HG03095 (cell line): ENCODE measurements around the gene METTL8.
"Not testable (repeated sequence)": the region's sequence is repeated elsewhere in the genome, so short reads cannot be mapped to it uniquely, and the experiment has no call there.

ENCODE experiments used
- ATAC-seq: cut with Tn5 transposase; IDR thresholded peaks from one replicate; pipeline ENCODE4 v1.9.1; 2021; ENCODE audit warnings: moderate library complexity; ENCODE audit not compliant: unreplicated experiment

METTL8 gene

DNA sequence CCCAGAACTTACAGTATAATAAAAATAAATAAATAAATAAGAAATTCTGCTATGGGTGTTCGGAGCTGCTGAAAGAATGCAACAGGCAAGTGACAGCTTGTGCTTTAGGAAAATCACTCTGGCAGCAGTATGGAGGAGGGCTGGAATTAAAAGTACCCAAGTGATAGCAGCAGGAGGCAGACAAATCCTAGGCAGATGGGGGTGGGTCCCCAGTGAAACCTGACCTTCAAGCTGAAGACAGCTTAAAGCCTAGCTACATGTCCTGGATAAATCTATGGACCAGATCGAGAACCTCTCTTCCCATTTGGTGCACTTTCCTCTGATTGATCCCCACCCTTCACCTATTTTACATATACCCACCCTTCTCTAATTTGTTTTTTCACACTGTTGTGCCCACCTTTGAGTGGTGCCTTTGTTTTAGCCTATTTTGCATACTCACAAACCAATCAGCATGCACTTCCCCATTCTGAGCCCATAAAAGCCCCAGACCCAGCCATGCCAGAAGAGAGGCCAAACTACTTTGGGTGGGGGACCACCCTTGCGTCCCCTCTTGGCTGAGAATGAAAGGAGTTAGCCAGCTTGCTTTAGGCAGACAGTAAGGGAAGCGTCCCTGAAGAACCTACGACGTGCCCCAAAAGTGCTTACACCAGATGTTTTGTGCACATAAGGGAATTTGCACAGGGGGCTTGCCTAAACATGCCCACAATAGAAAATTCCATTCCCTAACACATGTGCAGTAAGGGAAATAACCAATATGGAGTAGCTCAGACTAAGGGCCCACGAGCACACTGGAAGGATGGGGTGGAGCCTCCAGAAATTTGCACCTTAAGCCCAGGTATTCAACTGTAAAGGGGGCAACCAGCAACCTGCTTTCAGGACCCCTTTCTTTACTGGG, 3.0 kb downstream of the METTL8 start:
- no peak for ATAC-seq

DNA sequence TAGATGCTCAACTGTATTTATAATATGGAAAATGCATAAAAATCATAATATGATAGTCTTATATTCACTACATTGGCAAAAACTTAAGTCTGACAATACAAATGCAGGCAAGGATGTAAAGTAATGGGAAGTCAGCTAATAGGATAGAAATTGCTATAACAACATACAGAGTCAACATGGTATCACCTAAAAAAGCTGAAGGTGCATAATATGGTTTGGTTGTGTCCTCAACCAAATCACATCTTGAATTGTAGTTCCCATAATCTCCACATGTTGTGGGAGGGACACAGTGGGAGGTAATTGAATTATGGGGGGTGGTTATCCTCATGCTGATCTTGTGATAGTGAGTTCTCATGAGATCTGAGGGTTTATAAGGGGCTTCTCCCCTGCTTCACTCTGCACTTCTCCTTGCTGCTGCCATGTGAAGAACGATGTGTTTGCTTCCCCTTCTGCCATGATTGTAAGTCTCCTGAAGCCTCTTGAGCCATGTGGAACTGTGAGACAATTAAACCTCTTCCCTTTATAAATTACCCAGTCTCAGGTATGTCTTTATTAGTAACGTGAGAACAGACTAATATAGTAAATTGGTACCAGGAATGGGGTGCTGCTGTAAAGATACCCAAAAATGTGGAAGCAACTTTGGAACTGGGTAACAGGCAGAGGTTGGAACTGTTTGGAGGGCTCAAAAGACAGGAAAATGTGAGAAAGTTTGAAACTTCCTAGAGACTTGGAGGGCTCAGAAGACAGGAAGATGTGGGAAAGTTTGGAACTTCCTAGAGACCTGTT, 10.9 kb downstream of the METTL8 start:
- not testable (repeated sequence) for ATAC-seq

DNA sequence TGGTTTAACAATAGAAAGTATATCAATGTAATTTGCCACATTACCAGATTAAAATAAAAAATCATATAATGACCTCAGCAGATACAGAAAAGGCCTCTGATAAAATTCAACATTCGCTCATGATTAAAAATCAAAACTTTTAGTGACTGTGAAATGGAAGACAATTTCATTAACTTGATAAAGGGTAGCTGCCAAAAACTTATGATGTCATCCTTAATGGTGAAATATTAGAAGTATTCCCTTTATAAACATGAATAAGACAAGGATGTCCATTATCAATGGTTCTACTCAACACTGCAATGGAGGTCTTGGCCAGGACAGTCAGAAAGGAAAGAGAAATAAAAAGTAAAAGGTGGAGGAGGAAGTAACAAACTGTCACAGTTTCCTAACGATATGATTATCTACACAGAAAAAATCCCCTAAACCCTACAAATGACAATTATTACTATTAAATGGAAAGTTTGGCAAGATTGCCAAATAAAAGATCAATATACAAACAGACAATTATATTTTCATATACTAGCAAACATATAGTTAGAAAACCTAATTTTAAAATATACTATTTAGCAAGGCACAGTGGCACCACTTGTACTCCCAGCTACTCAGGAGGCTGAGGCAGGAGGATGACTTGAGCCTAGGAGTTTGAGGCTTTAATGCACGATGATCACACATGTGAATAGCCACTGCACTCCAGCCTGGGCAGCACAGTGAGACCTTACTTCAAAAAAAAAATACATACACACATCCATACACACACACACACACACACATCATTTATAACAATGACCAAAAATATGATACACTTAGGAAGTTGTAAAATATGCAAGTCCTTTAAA, 12.8 kb downstream of the METTL8 start:
- no peak for ATAC-seq

DNA sequence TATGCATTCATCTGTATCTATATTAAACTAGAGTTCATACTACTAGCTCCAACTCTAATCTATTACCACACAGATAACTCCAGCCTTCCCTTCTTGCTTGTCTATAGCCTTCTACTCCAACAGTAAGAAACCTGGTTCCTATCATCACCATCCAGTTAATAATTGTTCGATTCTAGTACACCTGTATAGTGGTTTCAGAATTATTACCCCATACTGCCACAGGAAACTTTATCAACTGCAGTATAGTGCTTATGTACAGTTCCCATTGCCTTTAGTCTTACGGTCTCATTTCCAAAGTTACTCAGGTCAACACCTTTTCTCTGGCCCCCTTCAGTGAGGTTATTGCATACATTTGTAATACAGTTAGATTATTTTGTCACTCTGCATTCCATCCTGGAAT, 14.5 kb downstream of the METTL8 start:
- no peak for ATAC-seq

DNA sequence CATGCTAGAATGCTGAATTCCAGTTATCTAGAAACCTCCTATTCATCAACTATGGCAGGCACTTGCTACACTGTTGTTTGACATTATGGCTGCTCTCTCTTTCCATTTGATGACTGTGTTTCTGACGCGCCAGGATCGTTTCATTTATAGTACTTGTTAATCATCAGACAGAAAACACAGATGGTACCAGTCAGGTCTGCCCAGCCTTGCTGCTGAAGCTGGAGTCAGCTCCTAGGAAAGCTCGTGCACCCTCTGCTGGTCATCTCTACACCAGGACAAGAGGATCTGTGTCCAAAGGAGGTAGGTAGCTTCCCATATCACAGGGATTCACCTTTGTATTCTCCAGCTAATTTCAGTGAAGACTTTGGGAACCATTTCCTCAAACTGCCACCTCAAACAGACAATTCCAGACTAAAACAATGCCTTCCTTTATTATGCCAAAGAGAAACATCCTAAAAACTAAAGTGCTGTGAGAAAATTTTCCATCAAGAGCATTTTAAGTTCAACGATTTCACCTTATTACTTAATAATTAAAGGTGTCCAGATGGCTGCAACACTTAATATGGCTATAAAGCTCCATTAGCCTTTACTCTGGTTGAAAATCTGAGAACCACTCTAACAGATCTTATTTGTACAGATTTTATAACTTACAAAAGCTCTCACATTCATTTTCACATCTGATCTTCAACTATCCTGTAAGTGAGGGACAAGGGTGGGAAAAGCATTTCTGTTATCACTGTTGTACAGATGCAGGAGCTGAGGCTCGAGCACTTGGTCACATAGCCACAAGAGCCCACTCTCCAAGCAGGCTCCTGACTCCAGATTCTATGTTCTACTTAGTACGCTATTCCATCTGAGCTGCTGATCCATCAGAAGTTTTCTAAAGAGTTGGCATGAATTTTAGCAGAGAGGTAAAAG, 17.5 kb downstream of the METTL8 start:
- peak; percentile 87 for ATAC-seq

DNA sequence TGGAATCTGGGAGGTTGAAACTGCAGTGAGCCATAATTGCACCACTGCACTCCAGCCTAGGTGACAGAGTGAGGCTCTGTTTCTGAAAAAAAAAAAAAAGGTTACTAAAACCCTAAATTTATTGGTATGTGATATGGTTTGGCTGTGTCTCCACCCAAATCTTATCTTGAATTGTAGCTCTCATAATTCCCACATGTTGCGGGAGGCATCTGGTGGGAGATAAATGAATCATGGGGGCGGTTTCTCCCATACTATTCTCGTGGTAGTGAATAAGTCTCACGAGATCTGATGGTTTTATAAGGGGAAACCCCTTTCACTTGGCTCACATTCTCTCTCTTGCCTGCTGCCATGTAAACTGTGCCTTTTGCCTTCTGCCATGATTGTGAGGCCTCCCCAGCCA, 19.1 kb downstream of the METTL8 start:
- ATAC-seq, result not testable (repeated sequence)

DNA sequence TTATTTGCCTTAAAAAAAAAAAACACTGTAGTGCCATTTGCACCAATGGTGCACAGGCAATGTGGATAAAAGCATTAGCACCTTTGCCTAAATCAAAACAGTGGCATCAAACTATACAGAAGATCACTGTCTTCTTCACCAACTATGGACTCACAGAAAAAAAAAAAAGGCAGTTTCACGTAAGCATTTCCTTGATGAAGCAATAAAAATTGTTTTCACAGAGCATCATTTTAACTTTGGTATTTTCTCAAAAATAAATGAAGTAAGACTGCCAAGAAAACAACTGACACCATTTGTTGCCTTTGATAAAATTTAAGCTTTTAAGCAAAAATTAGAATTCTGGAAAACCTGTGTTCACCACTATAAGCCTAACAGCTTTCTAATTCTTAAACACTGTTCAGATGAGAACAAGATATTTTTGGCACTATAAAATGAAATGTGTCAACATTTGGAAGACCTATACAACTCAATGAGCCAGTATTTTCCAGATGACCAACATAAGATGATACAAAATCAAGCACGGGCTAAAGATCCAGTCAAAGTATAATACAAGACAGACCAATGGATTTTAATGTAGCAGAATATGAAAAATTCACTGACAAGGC, 21.1 kb downstream of the METTL8 start:
- no peak for ATAC-seq

DNA sequence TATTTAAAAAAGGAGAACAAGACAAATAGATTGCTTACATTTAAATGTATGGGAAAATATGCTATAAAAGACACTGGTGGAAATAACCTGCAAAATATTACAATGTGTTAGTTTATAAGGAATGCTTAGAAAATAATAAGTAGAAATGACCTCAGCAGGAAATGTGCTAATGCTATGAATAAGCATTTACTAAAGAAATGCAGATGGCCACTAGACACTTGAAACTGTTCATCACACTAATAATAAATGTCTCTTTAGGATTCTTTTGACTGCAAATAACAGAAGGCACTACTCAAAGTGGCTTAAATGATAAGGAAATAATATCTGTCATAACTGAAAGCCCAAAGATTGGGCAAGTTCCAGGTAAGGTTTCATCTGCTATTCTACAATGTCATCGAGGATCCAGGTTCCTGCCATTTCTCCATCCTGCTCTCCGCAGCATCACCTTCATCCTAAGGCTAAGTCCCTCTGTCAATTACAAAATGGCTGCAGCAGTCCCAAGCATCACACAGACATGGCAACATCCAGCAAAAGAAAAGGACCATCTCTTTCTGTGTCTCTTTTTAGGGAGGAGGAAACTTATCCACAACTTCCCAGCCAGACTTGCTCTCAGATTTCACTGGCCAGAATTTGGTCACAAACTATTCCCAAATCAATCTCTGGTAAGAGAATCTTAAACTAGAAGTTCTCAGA, 21.9 kb downstream of the METTL8 start:
- no peak for ATAC-seq

DNA sequence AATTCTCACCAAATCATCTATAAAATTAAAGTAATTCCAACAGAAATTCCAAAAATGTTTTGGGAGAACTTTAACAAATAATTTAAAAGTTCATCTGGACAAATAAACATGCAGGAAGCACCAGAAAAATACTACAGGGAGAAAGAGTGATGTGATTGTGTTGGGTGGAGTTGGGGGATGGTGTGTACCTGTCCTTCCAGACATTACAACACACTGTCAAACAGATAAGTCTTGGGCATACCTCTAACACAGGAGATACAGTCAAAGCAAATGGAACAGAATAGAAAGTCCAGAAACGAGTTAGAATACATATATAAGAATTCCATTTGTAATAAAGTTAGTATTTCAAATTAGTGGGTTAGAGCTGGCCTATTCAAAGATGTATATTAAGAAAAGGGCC, 22.6 kb downstream of the METTL8 start:
- no peak for ATAC-seq

DNA sequence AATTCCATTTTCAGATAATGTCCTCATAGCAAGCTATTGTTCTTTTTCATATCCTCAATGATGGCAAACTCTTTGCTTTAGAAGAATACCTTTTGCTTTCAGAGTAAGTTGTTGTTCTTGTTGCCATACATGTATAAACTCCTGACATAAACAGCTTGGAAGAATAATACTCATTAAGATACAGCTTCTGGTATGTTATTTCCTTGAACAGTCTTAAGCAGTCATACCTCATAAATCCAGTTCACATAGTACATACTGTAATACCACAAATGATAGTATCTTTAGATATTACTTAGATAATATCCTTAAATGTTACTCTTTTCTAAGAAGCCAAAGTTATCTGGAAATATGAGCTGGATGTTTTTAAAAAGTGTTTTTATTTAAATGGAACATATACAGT, 23.2 kb downstream of the METTL8 start:
- ATAC-seq, result no peak

DNA sequence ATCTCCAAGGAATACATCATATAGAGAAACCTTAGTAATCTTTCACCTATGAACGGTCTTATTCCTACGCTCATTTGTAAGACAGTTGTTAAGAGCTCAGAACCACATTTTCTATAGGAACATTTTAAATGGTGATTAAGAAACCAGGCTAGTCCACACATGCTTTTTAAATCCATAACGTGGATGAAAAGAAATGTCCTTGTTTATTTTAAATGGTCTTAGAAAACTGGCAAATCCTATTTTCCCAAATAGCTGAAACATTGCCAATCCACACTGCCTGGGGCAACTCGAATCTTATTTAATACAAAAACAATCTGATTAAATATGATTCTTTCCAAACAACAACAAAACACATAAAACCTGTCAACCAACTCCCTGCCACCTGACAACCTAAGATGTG, 23.7 kb downstream of the METTL8 start:
- no peak for ATAC-seq

DNA sequence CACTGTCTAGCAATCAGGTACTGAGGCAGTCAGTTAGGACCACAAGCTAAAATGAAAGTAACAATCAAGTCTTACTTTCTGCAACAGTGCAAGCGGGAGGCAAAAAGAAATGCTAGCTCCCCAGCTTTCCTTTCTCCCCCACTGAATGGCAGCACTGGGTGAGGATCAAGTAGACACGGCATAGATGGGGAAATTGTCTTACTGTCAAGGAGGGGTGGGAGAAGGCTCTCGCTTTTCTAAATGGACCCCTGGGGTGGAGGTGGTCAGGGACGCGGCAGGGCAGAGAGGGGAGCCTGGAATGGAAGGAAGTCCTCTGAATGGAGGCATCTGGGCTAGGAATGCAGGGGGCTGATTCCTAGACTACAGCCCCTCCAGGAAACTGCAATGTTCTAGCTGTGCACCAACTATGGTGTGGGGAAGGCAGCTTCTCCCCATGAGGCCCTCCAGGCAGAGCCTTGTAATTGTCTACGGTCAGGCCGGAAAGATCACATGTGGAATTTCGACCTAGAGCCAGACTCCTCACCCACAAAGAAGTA, 24.3 kb downstream of the METTL8 start:
- ATAC-seq, result no peak

DNA sequence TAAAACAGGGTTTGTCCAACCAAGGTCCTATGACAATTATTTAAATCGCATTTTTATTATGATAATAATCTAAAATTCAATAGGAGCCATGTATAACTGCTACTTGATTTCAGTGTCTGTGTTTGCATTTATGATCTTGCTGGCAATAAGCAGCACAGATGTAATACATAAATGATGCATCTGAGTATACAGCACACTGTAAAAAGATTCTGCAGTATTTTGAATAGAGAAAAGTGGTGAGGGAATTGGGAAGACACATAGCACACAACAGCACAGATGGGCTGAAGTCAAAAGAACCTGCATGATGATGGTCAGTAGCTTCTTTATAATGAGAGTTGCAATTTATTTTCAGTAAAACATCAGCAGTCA, 26.1 kb downstream of the METTL8 start:
- no peak for ATAC-seq

DNA sequence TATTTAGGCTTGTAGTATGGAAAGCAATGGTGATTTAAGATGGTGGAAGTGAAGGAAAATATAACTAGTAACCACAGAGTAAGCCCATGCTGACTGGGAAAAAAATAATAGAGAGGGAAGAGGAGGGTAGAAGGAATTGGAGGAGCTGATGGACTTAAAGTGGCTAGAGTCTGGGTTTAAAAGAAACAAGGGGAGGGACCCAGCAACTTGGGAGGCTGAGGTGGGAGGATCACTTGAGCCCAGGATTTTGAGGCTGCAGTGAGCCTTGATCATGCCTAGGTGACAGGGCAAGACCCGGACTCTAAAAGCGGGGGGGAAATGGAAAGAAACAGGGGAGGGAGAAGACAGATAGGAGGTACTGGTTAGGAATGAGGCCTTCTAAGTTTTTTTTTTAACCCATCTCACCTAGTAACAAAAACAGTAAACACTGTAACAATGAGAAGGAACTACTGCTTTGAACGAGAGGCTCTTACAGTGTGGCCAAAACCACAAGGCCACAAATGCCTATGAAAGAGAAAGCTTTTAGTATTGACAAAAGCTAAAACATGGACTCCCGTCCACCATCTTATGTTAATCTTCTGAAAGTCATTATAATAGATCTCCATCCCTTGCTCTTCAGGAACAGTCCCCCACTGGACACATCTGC, 26.6 kb downstream of the METTL8 start:
- ATAC-seq, result peak; percentile 53

DNA sequence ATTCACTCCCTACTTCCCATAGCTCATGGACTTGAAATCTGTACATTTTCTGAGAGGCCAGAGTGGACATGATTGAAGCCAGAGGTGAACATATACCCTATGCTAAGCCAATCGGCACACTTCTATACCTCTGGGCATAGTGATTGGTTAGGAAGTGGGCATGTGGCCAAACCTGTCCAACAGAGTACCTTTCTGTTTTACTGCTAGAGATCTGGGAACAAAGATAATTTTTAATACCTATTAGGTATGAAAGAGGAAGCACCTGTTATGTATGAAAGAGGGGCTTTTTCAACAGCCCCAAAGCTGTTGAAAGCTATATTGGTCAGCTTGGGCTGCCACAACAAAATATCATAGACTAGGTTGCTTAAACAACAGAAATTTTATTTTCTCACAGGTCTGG, 27.7 kb downstream of the METTL8 start:
- ATAC-seq, result peak; percentile 56

DNA sequence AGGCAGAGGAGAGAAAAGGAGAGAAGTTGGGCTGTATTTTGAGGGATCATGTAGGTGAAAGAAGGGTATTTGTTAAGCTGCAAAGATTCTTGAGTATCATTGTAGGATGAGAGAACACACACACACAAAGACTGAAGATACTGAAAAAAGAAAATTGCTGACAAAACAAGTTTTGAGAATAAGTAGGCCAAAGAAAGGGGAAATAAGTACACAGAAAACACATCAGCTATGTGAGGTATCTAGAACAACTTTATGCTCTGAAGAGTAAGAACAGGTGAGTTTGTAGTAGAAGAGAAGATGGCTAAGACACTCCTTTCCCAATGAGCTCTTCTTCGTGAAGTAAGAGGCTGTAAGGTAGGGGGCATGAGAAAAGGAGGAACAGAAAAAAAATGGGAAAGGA, 28.2 kb downstream of the METTL8 start:
- no peak for ATAC-seq

DNA sequence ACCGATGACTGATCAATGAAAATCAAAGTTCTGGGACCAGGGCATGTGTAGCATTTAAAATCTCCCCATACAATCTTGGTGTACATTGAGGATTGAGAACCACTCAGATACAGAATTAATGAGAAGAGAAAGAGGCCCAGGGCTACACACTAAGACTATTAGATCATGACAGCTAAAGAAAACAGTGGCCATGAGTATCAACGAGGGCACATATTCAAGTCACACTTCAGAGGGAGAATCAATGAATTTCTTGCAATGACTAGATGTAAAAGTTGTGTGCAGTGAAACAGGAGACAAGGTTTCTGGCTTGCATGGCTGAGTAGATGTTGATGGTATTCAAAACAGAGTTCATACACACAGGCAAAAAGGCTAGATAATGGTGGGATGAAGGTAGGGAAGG, 29.1 kb downstream of the METTL8 start:
- ATAC-seq, result no peak

DNA sequence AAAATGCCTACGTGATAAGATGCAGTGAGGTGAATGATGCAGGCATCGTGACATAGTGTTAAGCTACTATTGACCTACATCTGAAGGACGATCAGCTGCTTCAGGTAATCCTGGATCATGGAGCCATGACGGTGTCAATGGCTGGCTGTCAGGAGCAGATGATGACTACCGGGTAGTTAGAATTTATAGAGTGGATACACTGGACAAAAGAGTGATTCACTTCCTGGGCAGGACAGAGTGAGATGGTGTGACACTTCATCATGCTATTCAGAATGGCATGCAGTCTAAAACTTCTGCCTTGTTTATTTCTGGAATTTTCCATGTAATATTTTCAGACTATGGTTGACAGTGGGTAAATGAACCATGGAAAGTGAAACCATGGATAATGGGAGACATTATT, 29.5 kb downstream of the METTL8 start:
- ATAC-seq, result no peak
